Heart left ventricle (tissue), 16 donors: ENCODE measurements around the gene ABCC6. TPM values are rescaled to one million over a fixed set of nuclear protein-coding genes. Genes with fewer than 3 reads are reported as not detected.
"Not testable (repeated sequence)": the region's sequence is repeated elsewhere in the genome, so short reads cannot be mapped to it uniquely, and the experiment has no call there.

ENCODE experiments used
- ATAC-seq, 4 donors: fragments of 200-7000 bp; cut with Tn5 transposase; one replicate each; pipeline ENCODE4 v1.9.1; 2020 to 2022; ENCODE audit warnings: moderate library complexity in 4 of 4, mild to moderate bottlenecking in 3 of 4, moderate number of reproducible peaks in 1 of 4
- DNase-seq, 5 donors: peaks; one replicate each; pipeline ENCODE4 v3.0.0-alpha.2; 2020
- H3K27ac ChIP-seq, 12 donors: fragments of 200-600 bp; sonication (generic) in 4 of 12; one replicate each; pipeline versions ENCODE4 v1.5.0 to v1.8.0; 2016 to 2022; ENCODE audit warnings: mild to moderate bottlenecking in 2 of 12
- H3K27me3 ChIP-seq, 9 donors: fragments of 200-600 bp; sonication (generic) in 2 of 9; one replicate each; pipeline versions ENCODE4 v1.5.1 to v1.8.0; 2016 to 2022; ENCODE audit warnings: mild to moderate bottlenecking in 3 of 9
- H3K36me3 ChIP-seq, 9 donors: fragments of 200-600 bp; sonication (generic) in 2 of 9; one replicate each; pipeline versions ENCODE4 v1.5.0 to v1.8.0; 2018 to 2022; ENCODE audit warnings: mild to moderate bottlenecking in 2 of 9
- H3K4me1 ChIP-seq, 12 donors: fragments of 200-600 bp; sonication (generic) in 4 of 12; one replicate each; pipeline versions ENCODE4 v1.5.0 to v1.8.0; 2016 to 2022; ENCODE audit warnings: mild to moderate bottlenecking in 3 of 12
- H3K4me3 ChIP-seq, 12 donors: fragments of 200-600 bp; sonication (generic) in 4 of 12; one replicate each; pipeline versions ENCODE4 v1.5.0 to v1.8.0; 2017 to 2022; ENCODE audit warnings: mild to moderate bottlenecking in 9 of 12, moderate library complexity in 4 of 12
- H3K9me3 ChIP-seq, 12 donors: fragments of 200-600 bp; sonication (generic) in 4 of 12; one replicate each; pipeline versions ENCODE4 v1.5.0 to v1.8.0; 2016 to 2022; ENCODE audit warnings: mild to moderate bottlenecking in 1 of 12
- POLR2A ChIP-seq, 2 donors: fragments of 450-650 bp; IDR thresholded peaks; one replicate each; pipeline ENCODE4 v1.6.1; 2017; ENCODE audit warnings: antibody characterized with exemption in 2 of 2, mild to moderate bottlenecking in 2 of 2, moderate library complexity in 2 of 2
- WGBS, 4 donors: extraction: QIAGEN DNeasy Blood & Tissue Kit in 2 of 4; methylation state at CpG; one replicate each; pipeline versions ENCODE4 v1.1.5 to v1.1.7; 2013 to 2018; 5-methylcytosine and 5-hydroxymethylcytosine counted together
- intact Hi-C, 10 donors: fragments of 100-400 bp; cut with DNase I; formaldehyde crosslinking; loops; one replicate each; pipeline versions ENCODE4 v1.11.1 to v1.14.2; 2022
- polyA plus RNA-seq, 2 donors: library from polyadenylated mRNA; stranded (reverse); fragments of 200-250 nt; gene quantifications; one replicate each; pipeline ENCODE4 v1.2.3, GENCODE V29; 2013
- total RNA-seq, 9 donors: library from RNA; depleted of rRNA in 2 of 9; stranded (reverse); fragments of >200 nt in 2 of 9; fragmentation: NEBNext Ultra II Directional in 3 of 9; extraction: Animal tissue kit (Norgen Biotek cat#: 25700) in 3 of 9; gene quantifications; one replicate each; pipeline versions ENCODE4 v1.1.0 to v1.2.4, GENCODE V29; 2016 to 2023
- TF ChIP-seq, protein P1 (sequence below), 12 donors: fragments of 200-600 bp; sonication (generic) in 4 of 12; IDR thresholded peaks; one replicate each; pipeline versions ENCODE4 v1.5.0 to v1.8.0; 2018 to 2022; ENCODE audit warnings: antibody characterized with exemption in 12 of 12, mild to moderate bottlenecking in 5 of 12
- donor health status: ischemic (EF 13 %, LVEDD 7.1; RV severe dilation, severe dysfunction).
- donor health status: healthy with polysubstance abuse.
- donor health status: DM: no; HTN: yes; CAD: no.
- donor health status: DM: no; HTN: no; CAD: no.
- donor health status: ischemic (EF 25% LVEDD 6.9; RV normal size, moderate dysfunction).
- donor health status: ischemic (EF 25% LVEDD 5.7; RV mildly dilated, moderate dysfunction).
- donor health status: healthy.
- donor health status: DM: yes; HTN: yes; CAD: no.
- donor health status: ischemic (EF 35%, LVEDD 5.7; RV mildly dilated, moderate dysfunction).
- donor health status: nonischemic (EF 11% LVEDD 7.7; RV severe dilation, severe dysfunction).
- donor health status: DM: yes; HTN: yes; CAD: no.
- donor health status: PGD.
- donor health status: ischemic (EF 29% LVEDD 5.4; RV normal size, mild dysfunction).
- donor health status: nonischemic (EF 23%, LVEDD 6.1; RV moderate dilation, normal function).

Gene ABCC6
- total and polyA plus RNA-seq, 11 donors: 0.14 to 3.8 (median 1.3) TPM; not detected in 3

DNA sequence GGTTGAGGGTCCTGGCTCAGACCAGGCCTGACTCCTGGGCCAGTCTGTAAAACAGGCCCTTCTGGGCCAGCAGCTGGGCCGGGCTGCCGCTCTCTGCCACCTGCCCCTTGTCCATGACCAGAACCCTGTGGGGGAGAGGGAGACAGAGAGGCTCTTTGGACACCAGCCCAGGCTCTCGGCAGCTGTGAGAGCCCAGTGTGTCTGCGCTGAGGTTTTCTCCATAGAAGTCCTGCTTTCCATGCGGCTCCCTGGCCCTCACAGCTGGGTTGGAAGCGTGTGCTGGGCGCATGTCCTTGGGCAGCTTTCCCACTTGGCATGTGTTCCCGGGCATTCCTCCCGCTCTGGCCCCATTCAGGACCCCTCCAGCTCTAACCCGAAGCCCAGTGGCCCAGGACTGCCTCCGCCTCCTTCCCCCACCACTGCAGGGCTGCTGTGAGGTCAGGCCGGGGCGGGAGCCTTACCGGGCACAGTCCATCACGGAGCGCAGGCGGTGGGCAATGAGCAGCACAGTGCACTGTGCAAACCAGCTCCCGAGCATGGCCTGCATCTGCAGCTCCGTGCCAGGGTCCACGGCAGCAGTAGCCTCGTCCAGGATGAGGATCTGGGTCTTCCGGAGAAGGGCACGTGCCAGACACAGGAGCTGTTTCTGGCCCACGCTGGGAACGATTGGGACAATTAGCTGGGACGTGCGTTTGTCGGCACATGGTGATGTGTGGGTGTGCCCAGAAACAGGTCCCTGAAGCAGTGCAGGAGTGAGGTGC, 73.0 kb downstream of the ABCC6 start:
- peak; percentile 59 to 80 (median 74) for DNase-seq
- Histone ChIP-seq H3K4me3 (no peak overlapping the region), H3K27me3 (no peaks in the 10 kb centered on the region), H3K4me1 (peaks cover 0 to 18% (median 6%) of the 10 kb centered on the region in 12 donors), H3K36me3 (peaks cover 0 to 4% (median 0%) of the 10 kb centered on the region in 9 donors), H3K27ac (peak overlapping the region in 8 of 12 donors; percentile 38 to 83 (median 56)), H3K9me3 (no peaks in the 10 kb centered on the region)
- intact Hi-C loops: loop anchor here in 1 of 10 donors (5.0 kb wide), 1 partner anchor 42 kb away; no protein-coding TSS in a partner anchor
- peak; percentile 77 to 93 (median 83) for ATAC-seq
- WGBS, 4 donors: 21 to 39% (median 26%) methylated on average over 13 to 28 of the region's 28 CpGs
- TF ChIP-seq, protein P1, sequence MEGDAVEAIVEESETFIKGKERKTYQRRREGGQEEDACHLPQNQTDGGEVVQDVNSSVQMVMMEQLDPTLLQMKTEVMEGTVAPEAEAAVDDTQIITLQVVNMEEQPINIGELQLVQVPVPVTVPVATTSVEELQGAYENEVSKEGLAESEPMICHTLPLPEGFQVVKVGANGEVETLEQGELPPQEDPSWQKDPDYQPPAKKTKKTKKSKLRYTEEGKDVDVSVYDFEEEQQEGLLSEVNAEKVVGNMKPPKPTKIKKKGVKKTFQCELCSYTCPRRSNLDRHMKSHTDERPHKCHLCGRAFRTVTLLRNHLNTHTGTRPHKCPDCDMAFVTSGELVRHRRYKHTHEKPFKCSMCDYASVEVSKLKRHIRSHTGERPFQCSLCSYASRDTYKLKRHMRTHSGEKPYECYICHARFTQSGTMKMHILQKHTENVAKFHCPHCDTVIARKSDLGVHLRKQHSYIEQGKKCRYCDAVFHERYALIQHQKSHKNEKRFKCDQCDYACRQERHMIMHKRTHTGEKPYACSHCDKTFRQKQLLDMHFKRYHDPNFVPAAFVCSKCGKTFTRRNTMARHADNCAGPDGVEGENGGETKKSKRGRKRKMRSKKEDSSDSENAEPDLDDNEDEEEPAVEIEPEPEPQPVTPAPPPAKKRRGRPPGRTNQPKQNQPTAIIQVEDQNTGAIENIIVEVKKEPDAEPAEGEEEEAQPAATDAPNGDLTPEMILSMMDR (IDR thresholded peaks at IDR 0.05): no peak
- TF ChIP-seq POLR2A (IDR thresholded peaks at IDR 0.05): no peak

DNA sequence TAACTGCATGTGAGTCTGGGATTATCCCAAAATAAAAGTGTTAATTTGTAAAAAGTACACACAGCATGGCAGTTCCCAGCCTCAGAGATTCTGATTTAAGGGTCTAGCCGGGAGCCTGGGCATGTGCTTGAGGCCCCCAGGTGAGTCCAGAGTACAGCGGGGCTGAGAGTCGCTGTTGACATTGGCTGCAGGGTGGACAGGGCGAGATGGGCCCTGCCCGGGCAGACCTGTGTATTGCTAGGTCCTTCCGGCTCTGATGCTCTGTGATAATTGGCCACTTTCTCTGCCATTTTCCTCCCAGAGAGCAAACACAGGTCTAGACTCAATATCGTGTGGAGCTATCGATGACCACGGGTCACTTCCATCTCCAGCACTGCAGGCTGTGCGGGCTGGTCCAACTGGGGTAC, 73.6 kb downstream of the ABCC6 start:
- DNase-seq: peak in 1 of 5 donors; percentile 48
- H3K36me3 ChIP-seq: peaks cover 0 to 4% (median 0%) of the 10 kb centered on the region in 9 donors
- H3K27me3 ChIP-seq: no peaks in the 10 kb centered on the region
- 63 to 84% (median 78%) methylated on average over 10 of the region's 10 CpGs for WGBS, 4 donors
- no peak for ATAC-seq
- intact Hi-C loops: loop anchor here in 1 of 10 donors (5.0 kb wide), 1 partner anchor 43 kb away; no protein-coding TSS in a partner anchor
- H3K4me1 ChIP-seq: peaks cover 0 to 18% (median 6%) of the 10 kb centered on the region in 12 donors
- no peaks in the 10 kb centered on the region for H3K9me3 ChIP-seq
- peak overlapping the region in 8 of 12 donors; percentile 38 to 83 (median 56) for H3K27ac ChIP-seq
- no peak overlapping the region for H3K4me3 ChIP-seq
- no peak for TF ChIP-seq POLR2A (IDR thresholded peaks at IDR 0.05)

DNA sequence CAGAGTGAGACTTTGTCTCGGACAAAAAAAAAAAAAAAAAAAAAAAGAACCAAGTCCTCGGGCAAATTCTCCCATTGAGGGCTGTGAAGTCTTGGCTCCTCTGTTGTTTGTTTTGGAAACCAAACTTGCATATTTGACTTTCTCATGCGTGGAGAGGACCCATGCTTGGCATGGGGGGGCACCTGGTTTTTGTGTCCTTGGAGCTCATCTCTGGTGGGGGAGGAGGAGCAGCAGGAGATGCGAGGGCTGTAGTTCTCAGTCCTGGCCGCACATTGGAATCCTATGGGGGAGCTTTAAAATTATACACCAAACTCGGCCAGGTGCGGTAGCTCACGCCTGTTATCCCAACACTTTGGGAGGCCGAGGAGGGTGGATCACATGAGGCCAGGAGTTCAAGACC, 74.5 kb downstream of the ABCC6 start:
- TF ChIP-seq, protein P1 (IDR thresholded peaks at IDR 0.05): no peak
- TF ChIP-seq POLR2A (IDR thresholded peaks at IDR 0.05): no peak
- peaks cover 0 to 18% (median 6%) of the 10 kb centered on the region in 12 donors for H3K4me1 ChIP-seq
- 83 to 92% (median 85%) methylated on average over 9 of the region's 9 CpGs for WGBS, 4 donors
- no peak overlapping the region for H3K27ac ChIP-seq
- H3K27me3 ChIP-seq: no peaks in the 10 kb centered on the region
- H3K4me3 ChIP-seq: no peak overlapping the region
- intact Hi-C loops: no loop called here
- DNase-seq (no peak), ATAC-seq (no peak)
- no peaks in the 10 kb centered on the region for H3K9me3 ChIP-seq
- H3K36me3 ChIP-seq: peaks cover 0 to 12% (median 0%) of the 10 kb centered on the region in 9 donors

DNA sequence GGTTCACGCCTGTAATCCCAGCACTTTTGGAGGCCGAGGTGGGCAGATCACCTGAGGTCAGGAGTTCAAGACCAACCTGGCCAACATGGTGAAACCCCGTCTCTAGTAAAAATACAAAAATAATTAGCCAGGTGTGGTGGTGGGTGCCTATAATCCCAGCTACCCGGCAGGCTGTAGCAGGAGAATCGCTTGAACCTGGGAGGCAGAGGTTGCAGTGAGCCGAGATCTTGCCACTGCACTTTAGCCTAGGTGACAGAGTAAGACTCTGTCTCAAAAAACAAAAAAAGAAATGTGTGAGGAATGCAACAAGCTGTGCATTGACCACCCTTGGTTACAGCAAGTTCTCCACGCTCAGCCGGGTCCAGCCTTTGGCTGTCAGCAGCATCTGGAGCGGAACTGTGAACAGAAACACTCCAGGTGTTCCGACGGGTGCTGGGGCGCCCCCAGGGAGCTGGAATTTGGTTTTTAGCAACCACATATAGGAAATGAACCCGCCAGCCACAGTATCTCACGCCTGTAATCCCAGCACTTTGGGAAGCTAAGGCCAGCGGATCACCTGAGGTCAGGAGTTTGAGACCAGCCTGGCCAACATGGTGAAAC, 75.2 kb downstream of the ABCC6 start:
- H3K27ac ChIP-seq, H3K9me3 ChIP-seq, ATAC-seq, intact Hi-C loops, H3K27me3 ChIP-seq, H3K4me3 ChIP-seq: not testable (repeated sequence)
- H3K36me3 ChIP-seq: peaks cover 0 to 19% (median 0%) of the 10 kb centered on the region in 9 donors
- WGBS, 4 donors: 81 to 90% (median 86%) methylated on average over 15 of the region's 15 CpGs
- peak in 1 of 5 donors; percentile 10 for DNase-seq
- H3K4me1 ChIP-seq: peaks cover 0 to 18% (median 6%) of the 10 kb centered on the region in 12 donors
